Activated T-cell treated with anti-CD3 and anti-CD28 coated beads for 4 hours (primary cell): ENCODE measurements around the gene COG1.

Experiments used
- DNase-seq: peaks from one replicate; pipeline ENCODE4 v3.0.0-alpha.2; 2020

COG1 gene

DNA sequence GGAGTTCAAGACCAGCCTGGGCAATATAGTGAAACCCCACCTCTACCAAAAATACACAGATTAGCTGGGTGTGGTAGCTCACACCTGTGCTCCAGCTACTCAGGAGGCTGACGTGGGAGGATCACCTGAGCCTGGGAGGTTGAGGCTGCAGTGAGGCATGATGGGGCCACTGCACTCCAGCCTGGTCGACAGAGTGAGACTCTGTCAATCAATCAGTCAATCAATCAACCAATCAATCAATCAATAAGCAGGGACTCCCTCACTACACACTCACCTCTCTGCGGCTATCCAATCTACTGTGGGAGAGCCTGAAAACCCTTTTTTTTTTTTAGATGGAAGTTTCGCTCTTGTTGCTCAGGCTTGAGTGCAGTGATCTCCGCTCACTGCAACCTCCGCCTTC, 37.2 kb downstream of the COG1 start:
- no peak for DNase-seq

DNA sequence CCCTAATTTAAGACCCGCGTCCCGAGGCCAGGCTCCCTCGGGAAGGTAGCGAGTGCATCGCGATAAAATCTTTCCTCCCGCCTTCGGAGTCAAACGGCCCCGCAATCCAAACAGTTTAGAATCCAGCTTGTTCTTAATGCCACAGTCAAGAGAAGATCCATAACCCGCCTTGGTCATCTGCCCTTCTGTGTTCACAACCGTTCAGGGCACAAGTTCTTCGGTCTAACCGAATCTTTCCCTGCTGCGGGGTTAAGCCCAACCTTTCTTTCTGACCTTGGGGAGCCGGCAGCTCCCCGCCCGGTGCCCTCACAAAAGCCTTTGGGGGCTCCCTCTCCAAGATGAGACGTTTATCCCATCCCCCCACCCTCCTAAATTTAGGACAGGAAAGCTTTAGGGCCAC, 38.5 kb downstream of the COG1 start:
- DNase-seq = no peak

DNA sequence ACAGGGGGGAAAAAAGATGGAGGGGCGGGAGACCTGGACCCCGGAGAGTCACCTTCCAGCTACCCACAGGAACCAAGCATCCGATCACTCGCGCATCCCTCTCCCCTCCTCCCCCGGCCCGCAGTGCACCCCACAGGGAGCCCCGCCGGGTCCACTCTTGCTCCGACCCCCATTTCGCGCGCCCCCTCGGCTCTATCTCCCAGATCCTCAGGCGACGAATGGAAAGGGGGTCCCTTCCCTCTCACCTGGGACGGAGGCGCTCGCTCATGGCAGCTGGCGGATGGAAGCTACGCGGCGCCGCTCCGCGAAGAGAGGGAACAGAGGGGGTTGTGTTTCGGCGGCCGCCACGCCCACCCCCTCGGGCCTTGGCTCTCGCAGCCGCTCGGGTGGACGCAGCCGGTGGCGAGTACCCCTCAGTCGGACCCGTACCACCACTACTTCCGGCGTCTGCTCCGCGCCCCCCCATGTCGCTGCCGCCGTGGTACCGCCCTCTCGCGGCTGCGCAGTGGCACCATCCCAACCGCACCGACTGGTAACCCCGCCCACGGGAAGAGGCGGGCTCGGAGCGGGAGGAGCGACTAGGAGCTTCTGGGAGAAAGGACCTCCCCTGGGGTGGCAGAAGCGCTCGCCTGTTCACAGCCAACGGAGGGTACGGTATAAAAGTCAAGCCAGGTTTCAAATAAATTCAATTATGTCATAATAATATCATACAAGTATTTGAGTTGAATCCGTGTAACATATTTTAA, 39.2 kb downstream of the COG1 start:
- DNase-seq = peak; percentile 96

DNA sequence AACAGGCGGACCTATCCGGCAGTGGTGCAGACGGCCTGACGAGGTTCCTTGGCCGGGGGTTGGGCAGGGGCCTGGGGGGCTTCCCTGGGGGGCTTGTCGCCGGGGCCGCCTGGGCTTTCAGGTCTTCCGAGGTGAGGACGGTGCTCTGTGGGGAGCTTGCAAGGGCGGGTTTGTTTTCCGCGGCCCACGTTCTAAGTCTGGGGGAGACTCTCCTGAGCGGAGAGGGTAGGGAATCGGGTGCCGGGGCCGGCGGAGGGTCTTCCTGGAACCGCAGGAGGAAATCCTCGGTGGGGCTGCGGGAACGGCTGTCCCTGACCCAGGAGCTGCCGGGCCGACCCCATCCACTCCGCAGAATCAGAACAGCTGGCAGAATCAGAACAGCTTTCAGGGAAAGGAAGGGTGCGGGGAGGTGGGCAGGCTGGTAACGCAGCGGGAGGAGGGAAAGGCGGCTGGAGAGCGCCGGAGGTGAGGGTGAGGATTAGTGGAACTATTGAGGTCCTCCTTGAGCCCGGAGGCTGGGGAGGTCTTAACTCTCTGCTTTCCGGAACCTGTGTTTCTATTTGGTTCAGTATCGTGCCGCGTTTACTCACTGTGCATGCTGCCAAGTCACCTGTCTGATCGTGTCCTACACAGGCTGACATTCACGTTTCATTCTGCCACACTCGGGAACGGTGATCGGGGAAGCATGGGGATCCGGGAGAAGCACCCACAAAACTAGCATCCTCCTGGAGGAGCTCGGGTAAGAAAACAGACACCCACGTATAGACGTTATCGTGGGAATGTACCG, 39.9 kb downstream of the COG1 start:
- DNase-seq = peak; percentile 18

DNA sequence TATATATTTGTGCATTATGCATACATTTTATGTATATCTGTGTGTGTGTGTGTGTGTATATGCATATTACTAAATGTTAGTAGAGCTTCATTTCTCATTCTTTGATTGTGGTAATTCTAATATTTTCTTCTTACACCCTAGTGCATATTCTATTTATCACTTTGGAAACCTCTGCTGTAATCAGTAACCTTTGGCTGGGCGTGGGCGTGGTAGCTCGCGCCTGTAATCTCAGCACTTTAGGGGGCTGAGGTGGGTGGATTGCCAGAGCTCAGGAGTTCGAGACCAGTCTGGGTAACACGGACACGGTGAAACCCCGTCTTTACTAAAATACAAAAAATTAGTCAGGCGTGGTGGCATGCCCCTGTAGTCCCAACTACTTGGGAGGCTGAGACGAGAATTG, 41.9 kb downstream of the COG1 start:
- no peak for DNase-seq

DNA sequence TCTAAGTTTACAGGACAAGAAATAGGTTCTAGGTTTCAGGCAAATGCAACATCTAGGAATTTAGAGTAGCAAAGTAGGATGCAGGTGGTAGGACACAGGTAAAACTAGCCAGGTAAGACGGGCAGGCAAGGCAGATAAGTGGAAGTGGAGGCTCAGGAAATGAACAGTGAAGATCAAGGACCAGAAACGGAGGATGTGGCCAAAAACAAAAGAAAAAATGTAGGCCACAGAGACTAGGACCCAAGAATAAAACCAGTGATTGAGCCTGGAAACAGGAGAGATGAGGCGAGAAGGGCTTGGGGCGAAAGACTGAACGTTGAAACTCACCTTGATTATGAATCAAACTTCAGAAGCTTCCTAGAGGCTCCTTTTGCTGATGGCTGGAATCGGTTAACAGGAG, 44.9 kb downstream of the COG1 start:
- DNase-seq = no peak

DNA sequence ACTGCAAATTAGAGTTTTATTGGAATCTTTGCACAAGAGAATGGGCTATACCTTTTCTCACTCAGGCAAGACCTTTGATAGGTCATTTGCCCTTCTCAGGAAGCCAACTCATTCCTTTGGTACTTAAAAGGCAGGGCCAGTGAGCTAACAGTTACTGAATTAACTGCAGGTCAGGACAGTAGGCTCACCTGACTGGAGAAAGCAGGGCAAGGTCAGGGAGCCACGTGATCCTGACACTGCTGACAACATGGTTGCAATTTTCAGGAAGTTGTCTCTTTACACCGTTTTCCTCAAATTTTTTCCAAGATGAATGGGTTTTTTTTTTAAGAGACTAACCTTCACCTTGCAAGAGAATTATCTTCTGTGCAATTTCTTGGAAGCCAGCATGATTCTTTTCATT, 47.7 kb downstream of the COG1 start:
- no peak for DNase-seq

DNA sequence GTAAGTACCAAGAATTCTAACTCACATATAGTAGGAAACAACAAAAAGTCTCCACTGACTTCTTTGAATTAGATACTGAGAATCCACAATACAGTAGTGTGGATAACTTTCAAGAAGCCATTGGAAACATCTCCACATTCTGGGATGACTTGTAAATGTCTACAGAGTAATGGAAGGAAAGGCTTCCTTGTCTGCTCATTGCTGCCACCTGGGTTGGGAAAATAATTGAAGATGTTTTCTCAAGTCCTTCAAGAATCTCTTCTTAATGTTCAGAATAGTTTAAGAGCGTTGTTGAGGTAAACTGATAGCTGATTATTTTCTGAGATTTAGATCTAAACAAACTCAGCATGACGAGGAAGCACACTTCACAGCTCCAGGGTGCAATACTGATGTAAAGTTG, 54.9 kb downstream of the COG1 start:
- DNase-seq = no peak

DNA sequence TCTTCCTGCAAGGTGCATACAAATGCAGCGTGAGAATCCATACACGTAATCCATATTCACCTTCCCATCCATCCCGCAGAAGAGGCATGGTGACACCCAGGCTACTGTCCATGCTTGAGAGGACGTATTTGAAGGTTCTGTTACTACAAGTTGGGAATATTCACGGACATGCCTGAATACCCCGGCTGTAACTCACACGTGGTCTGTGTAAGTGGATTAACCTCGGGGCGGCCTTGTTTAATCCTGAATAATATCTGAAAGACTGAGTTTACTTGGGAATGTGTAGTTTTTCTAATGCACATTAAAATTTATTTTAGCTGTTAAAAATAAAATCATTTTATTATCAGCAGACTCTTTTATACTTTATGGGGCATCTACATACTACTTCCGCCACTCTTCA, 55.7 kb downstream of the COG1 start:
- no peak for DNase-seq

DNA sequence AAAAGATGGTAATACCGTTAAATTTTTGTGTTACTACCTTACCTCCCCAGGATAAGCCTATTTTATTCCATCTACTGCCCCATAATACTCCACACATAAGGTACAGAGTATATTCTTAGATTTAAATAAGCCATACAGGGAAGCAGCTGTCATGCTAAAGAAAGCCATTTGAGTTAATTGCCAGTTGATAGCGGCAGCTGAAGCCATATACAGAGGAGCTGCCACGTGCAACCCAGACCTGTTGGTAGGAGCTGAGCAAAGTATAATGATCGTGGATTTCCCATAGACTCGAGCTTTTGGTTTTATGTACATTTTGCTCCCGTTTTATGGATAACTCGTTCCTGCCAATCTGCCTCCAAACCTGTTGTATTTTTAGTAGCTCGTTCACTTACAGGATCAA, 56.8 kb downstream of the COG1 start:
- no peak for DNase-seq

DNA sequence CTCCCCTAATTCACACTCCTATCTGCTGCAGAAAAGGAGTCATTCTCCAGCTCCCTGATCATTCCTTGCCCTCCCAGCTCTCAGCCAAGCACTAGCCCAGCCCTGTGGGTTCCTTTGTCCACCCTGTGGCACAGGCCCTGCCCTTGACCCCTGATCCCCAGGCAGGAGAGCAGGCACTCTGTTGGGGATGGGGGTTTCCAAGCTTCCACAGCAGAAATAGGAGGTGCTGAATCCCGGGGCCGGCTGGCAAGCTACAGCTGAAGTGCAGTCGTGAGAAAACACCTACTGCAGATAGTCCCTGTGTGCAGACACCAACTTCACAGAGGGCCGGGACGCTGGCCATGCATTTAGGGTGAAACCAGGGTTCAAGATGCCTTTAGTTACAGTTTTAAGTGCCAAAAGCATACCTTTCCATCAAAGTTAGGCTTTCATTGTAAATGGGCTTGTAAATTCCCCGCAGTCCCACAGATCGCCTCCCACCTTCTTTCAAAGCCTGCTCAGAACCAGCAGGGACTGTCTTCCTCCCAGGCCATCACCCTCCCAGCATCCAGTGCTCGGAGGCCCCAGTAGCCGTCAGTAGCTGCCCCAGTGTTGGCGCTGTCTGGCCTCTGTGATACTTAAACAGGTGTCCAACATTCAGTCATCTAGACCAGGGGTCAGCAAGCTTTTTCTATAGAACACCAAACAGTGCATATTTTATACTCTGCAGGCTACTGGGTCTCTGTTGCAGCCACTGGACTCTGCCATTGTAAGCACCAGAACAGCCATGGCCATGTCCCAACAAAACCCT, 58.2 kb downstream of the COG1 start:
- DNase-seq = no peak

DNA sequence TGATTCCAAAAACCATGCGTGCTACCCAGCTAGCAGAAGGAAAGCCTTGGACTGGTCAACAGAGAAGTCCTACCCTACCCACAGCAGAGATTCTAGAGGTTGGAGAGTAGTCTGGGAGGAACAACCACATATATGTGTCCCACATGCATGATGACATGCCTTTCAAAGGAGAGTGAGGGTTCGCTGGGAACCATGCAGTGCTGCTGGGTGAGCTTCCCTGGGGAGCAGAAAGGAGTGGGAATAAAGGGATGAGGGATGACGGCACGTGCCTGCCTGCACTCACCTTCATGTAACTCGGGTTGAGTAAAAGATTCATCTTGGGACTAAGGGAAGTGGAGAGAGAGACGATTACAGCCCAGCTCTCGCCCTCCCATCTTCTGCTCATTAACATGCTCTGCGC, 59.0 kb downstream of the COG1 start:
- no peak for DNase-seq

DNA sequence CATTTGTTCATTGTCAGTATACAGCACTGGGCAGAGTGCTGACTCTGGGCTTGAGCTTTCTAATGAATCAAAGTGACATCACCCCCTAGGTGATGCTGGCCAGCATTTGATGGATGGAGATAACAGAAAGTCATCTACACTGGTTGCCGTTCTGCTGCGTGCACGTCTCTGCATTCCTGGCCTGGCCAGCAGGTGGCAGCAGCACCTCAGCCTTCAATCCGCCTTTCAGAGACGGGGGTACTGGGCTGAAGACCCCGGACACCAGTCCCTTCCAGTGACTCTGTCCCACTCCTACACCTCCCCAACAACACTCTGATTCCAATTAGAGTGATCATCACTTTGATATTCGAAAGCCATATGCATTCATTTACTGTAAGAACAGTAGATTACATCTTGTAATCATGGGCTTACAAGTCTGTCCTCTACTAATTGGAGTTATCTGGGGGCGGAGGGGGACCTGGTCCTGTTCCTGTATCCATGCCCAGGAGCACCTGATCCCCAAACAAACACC, 62.9 kb downstream of the COG1 start:
- DNase-seq = peak; percentile 38

DNA sequence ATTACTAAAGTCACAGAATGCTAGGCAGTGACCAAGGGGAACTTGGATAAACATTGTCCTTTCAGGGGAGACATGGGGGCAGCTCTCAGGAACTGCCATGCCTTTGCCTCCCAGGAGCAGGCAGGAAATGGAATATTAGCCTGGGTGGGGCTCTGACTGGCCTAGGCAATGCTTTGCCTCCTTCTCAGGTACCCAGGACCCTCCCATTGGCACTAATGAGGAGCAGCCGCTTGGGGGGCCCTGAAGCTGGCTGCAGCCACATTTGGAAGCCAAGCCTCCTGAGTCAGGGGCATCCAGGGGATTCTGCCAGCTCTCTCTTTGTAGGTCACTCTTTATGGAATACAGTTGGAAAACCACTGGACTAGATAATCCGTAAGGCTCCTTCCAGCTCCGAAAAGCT, 63.4 kb downstream of the COG1 start:
- DNase-seq = no peak

DNA sequence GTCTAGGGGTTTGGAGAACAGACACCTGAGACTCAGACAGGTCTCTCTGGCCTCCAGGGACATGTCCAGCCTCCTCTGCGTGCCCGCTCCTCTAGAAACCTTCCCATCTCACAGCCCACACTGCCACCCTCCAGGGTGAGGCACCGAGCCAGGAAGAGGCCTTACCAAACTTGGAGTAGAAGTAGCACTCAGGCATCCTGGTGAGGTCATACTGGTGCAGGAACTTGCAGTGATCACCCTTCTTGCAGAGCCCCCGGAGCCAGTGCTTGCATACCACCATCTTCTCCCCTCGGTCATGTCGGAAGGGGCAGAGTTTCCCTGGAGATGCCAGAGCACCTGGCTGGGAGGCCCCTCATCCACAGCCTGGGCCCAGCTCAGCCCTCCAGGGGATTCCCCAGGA, 64.7 kb downstream of the COG1 start:
- DNase-seq = no peak
